OCI-LY7 (cell line): ENCODE data around the gene IMPA2.

Experiments
- EZH2phosphoT487 ChIP-seq: fragments of 200-600 bp; sonication (generic); IDR thresholded peaks from 2 replicates; pipeline ENCODE4 v1.6.1; 2018; ENCODE audit warnings: low read depth, borderline replicate concordance, mild to moderate bottlenecking, mixed run types, antibody characterized with exemption, low read length, moderate library complexity, mixed read lengths
- TF ChIP-seq, protein P1 (sequence below): fragments of 200-600 bp; sonication (generic); conservative IDR thresholded peaks from 2 replicates; pipeline ENCODE4 v1.5.1; 2014; ENCODE audit warnings: mild to moderate bottlenecking, antibody characterized with exemption, low read length, moderate library complexity, mixed read lengths

DNA sequence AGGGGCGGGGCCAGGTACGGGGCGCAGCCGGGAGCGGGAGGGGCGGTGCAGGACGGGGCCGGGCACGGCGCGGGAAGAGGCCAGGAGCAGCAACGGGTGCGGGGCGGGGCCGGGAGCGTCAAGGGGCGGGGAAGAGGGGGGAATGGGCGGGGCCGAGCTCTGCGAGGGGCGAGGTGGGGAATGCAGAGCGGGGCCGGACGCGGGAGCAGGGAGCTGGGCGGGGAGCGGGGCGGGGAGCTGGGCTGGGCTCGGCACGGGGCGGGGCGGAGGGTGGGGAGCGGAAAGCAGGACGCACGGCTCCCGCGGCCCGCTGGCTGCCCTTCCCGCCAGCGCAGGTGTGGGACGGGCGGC, at the start of gene IMPA2:
- TF ChIP-seq, protein P1, sequence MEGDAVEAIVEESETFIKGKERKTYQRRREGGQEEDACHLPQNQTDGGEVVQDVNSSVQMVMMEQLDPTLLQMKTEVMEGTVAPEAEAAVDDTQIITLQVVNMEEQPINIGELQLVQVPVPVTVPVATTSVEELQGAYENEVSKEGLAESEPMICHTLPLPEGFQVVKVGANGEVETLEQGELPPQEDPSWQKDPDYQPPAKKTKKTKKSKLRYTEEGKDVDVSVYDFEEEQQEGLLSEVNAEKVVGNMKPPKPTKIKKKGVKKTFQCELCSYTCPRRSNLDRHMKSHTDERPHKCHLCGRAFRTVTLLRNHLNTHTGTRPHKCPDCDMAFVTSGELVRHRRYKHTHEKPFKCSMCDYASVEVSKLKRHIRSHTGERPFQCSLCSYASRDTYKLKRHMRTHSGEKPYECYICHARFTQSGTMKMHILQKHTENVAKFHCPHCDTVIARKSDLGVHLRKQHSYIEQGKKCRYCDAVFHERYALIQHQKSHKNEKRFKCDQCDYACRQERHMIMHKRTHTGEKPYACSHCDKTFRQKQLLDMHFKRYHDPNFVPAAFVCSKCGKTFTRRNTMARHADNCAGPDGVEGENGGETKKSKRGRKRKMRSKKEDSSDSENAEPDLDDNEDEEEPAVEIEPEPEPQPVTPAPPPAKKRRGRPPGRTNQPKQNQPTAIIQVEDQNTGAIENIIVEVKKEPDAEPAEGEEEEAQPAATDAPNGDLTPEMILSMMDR = no peak
- no peak for TF ChIP-seq EZH2phosphoT487
